Endothelial cell of umbilical vein (primary cell): ENCODE data around the gene BCL6B. TPM values are rescaled to one million over a fixed set of nuclear protein-coding genes. Genes with fewer than 3 reads are reported as not detected.

ENCODE experiments used
- BruUV-seq: library from RNA; stranded (reverse); fragments of 400-500 nt; replicated peaks from 2 replicates; lab custom pipeline; 2021; lab: Mats Ljungman, UMichigan
- CTCF ChIA-PET: fragments of 300-600, 350-600 bp; sonication (Branson Sonifier 250); formaldehyde crosslinking; loops from one replicate; lab custom pipeline; 2021; ENCODE audit warnings: antibody characterized with exemption, inconsistent platforms; lab: Charles Lee
- POLR2A ChIA-PET: fragments of 300-600, 350-600 bp; sonication (Branson Sonifier 250); formaldehyde crosslinking; loops from one replicate; lab custom pipeline; 2021; ENCODE audit warnings: antibody characterized with exemption, inconsistent platforms; lab: Charles Lee
- DNase-seq: peaks from one replicate; pipeline ENCODE4 v3.0.0-alpha.2; 2011; ENCODE audit warnings: low read depth, low spot score
- FAIRE-seq: peaks from 2 replicates; lab custom pipeline; 2011; peaks lifted over from hg19 to GRCh38; lab: Jason Lieb, UNC
- H2AFZ ChIP-seq: 2 replicates; pipeline ENCODE4 v1.6.0; 2012; ENCODE audit warnings: low read depth, low read length, control low read depth, inconsistent platforms
- H3K27ac ChIP-seq: 2 replicates; pipeline ENCODE4 v1.5.1; 2011; ENCODE audit warnings: low read depth, mild to moderate bottlenecking, control low read depth, low read length, moderate library complexity; ENCODE audit not compliant: insufficient read depth
- H3K27me3 ChIP-seq, 2 experiments: 2 replicates each; pipeline versions ENCODE4 v1.6.0 to v1.6.1; 2011; ENCODE audit warnings: low read length in 2 of 2, mixed read lengths in 1 of 2; ENCODE audit not compliant: control insufficient read depth in 2 of 2, insufficient read depth in 2 of 2
- H3K36me3 ChIP-seq, 2 experiments: 2 replicates in 1 of 2; 3 replicates in 1 of 2; pipeline ENCODE4 v1.5.1; 2011; ENCODE audit warnings: low read length in 2 of 2, mild to moderate bottlenecking in 1 of 2, moderate library complexity in 1 of 2; ENCODE audit not compliant: control insufficient read depth in 2 of 2, insufficient read depth in 2 of 2; ENCODE audit errors: extremely low read depth in 1 of 2
- H3K4me1 ChIP-seq: 3 replicates; pipeline ENCODE4 v1.5.1; 2011; ENCODE audit warnings: mild to moderate bottlenecking, low read length; ENCODE audit not compliant: control insufficient read depth, insufficient read depth; ENCODE audit errors: extremely low read depth
- H3K4me2 ChIP-seq: 2 replicates; pipeline ENCODE4 v1.6.1; 2011; ENCODE audit warnings: low read length, control low read depth, mixed read lengths; ENCODE audit not compliant: insufficient read depth
- H3K4me3 ChIP-seq, 3 experiments: fragments of 200-600 bp in 1 of 3; sonication (generic), shearing (Covaris generic) in 1 of 3; replicated peaks in 1 of 3; 2 replicates each; pipeline ENCODE4 v1.5.1; 2011 to 2016; ENCODE audit warnings: control low read depth in 3 of 3, low read length in 3 of 3, mild to moderate bottlenecking in 2 of 3, inconsistent platforms in 1 of 3, low read depth in 1 of 3, moderate library complexity in 1 of 3; ENCODE audit not compliant: insufficient read depth in 1 of 3
- H3K79me2 ChIP-seq: 2 replicates; pipeline ENCODE4 v1.6.0; 2012; ENCODE audit warnings: low read length, inconsistent platforms; ENCODE audit not compliant: control insufficient read depth, insufficient read depth
- H3K9ac ChIP-seq: replicated peaks from 2 replicates; pipeline ENCODE3; 2011; ENCODE audit warnings: low read length, control low read depth; ENCODE audit not compliant: insufficient read depth; ENCODE audit errors: extremely low read depth
- H3K9me1 ChIP-seq: replicated peaks from 3 replicates; pipeline ENCODE4 v1.6.0; 2011; ENCODE audit warnings: mild to moderate bottlenecking, low read length; ENCODE audit not compliant: control insufficient read depth, insufficient read depth; ENCODE audit errors: extremely low read depth
- H3K9me3 ChIP-seq: replicated peaks from 2 replicates; pipeline ENCODE4 v1.5.1; 2012; ENCODE audit warnings: low read length, inconsistent platforms; ENCODE audit not compliant: control insufficient read depth, insufficient read depth
- H4K20me1 ChIP-seq: replicated peaks from 2 replicates; pipeline ENCODE3; 2011; ENCODE audit warnings: mild to moderate bottlenecking, low read length; ENCODE audit not compliant: control insufficient read depth, insufficient read depth; ENCODE audit errors: extremely low read depth
- EZH2 ChIP-seq: IDR thresholded peaks from 2 replicates; pipeline ENCODE4 v1.6.1; 2012; ENCODE audit warnings: borderline replicate concordance, low read depth, mild to moderate bottlenecking, moderate library complexity, low read length, inconsistent platforms; ENCODE audit not compliant: severe bottlenecking
- FOS ChIP-seq: IDR thresholded peaks from 2 replicates; pipeline ENCODE4 v1.6.1; 2011; ENCODE audit warnings: mild to moderate bottlenecking, low read length, moderate library complexity, borderline replicate concordance; ENCODE audit not compliant: insufficient read depth
- GATA2 ChIP-seq: IDR thresholded peaks from 2 replicates; pipeline ENCODE4 v1.7.0; 2011; ENCODE audit warnings: low read depth, mild to moderate bottlenecking, moderate library complexity, mixed read lengths, low read length; ENCODE audit not compliant: insufficient read length, insufficient read depth
- JUN ChIP-seq: IDR thresholded peaks from 2 replicates; pipeline ENCODE4 v1.6.1; 2011; ENCODE audit warnings: borderline replicate concordance, low read depth; ENCODE audit not compliant: insufficient read length, insufficient read depth
- MYC ChIP-seq: IDR thresholded peaks from one replicate; pipeline ENCODE4 v1.6.1; 2011; ENCODE audit warnings: mild to moderate bottlenecking, low read depth, low read length
- POLR2A ChIP-seq: IDR thresholded peaks from 2 replicates; pipeline ENCODE4 v1.6.1; 2012; ENCODE audit warnings: low read depth, mild to moderate bottlenecking, control low read depth, low read length
- POLR2AphosphoS5 ChIP-seq: IDR thresholded peaks from 2 replicates; pipeline ENCODE4 v1.6.1; 2012; ENCODE audit warnings: low read depth, mild to moderate bottlenecking, control low read depth, low read length, moderate library complexity; ENCODE audit not compliant: insufficient read depth
- dilution Hi-C: fragments of 300-500 bp; cut with MboI; formaldehyde crosslinking; loops from one replicate; pipeline ENCODE4 v1.15.0; 2019; ENCODE audit warnings: low sequenced_read_pairs; ENCODE audit not compliant: extremely low pct_ligation_motif_present
- intact Hi-C: fragments of 100-400 bp; cut with micrococcal nuclease; formaldehyde crosslinking; loops from one replicate; pipeline ENCODE4 v1.10.0; 2022
- polyA plus RNA-seq, 4 experiments: library from polyadenylated mRNA; depleted of rRNA in 3 of 4; stranded (reverse) in 3 of 4; unstranded in 1 of 4; fragments of >200 nt; gene quantifications; 2 replicates each; pipeline versions ENCODE4 v1.2.1 to v1.2.3, GENCODE V29; 2011 to 2012; ENCODE audit warnings: missing spikeins in 1 of 4
- total RNA-seq: library from RNA; stranded (reverse); gene quantifications from 2 replicates; pipeline ENCODE4 v1.2.3, GENCODE V29; 2021
- TF ChIP-seq, protein P1 (sequence below): IDR thresholded peaks from 2 replicates; pipeline ENCODE4 v1.6.1; 2011; ENCODE audit not compliant: insufficient read depth, insufficient read length
- TF ChIP-seq, protein P2 (sequence below), 2 donors: IDR thresholded peaks; 1 replicate in 1 of 2; 2 replicates in 1 of 2; pipeline ENCODE4 v1.5.1; 2011; ENCODE audit warnings: low read length in 2 of 2, mild to moderate bottlenecking in 2 of 2, moderate library complexity in 2 of 2, control low read depth in 1 of 2, inconsistent platforms in 1 of 2, low read depth in 1 of 2; ENCODE audit not compliant: insufficient read depth in 1 of 2; ENCODE audit errors: extremely low read depth in 1 of 2

The BCL6B gene
- total and polyA plus RNA-seq, 2 donors (not counting 3 experiments of a cell fraction or from before 2014, with no cell fraction given): 93.5 to 160 TPM

DNA sequence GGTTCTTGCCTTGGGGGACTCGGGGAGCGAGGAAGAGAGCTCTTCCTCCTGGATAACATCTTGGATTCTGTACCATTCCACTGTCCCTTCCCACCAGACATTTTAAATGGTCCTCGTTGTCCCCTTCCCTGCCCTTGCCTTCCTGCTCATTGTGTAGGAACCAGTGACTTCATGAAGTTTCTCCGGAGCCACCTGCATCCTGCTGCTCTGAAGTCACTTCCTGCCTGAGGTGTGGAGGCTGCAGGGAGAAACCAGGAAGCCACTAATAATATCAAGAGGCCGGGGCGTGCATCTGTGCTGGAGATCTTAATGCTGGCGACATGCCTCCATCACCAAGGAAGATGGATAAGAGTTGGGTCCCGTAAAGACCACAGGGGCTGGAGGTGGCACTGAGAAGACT lies 6.8 kb downstream of the BCL6B start:
- ChIA-PET POLR2A (no interaction called here), CTCF (interaction anchor here (1.0 kb wide), 1 partner anchor 16 kb away, joined by 4 read pairs; no protein-coding TSS in a partner anchor)
- peaks cover 59% of the 10 kb centered on the region for H3K4me1 ChIP-seq
- dilution Hi-C loops: no loop called here
- H3K4me3 ChIP-seq: no peak overlapping the region
- FAIRE-seq: peak; percentile 97
- H3K9me1 ChIP-seq: no peaks in the 10 kb centered on the region
- no peaks in the 10 kb centered on the region for H3K27me3 ChIP-seq
- peak overlapping the region; percentile 98 for H3K27ac ChIP-seq
- peak overlapping the region; percentile 78 for H3K9ac ChIP-seq
- peaks cover 38% of the 10 kb centered on the region for H3K79me2 ChIP-seq
- H3K9me3 ChIP-seq: no peaks in the 10 kb centered on the region
- TF ChIP-seq EZH2: no peak
- TF ChIP-seq POLR2A: no peak
- TF ChIP-seq, protein P1, sequence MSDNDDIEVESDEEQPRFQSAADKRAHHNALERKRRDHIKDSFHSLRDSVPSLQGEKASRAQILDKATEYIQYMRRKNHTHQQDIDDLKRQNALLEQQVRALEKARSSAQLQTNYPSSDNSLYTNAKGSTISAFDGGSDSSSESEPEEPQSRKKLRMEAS: peak; percentile 33
- TF ChIP-seq MYC: no peak
- TF ChIP-seq GATA2: peak; percentile 60
- TF ChIP-seq JUN: peak; percentile 74
- peak; percentile 92 for TF ChIP-seq POLR2AphosphoS5
- TF ChIP-seq, protein P2, sequence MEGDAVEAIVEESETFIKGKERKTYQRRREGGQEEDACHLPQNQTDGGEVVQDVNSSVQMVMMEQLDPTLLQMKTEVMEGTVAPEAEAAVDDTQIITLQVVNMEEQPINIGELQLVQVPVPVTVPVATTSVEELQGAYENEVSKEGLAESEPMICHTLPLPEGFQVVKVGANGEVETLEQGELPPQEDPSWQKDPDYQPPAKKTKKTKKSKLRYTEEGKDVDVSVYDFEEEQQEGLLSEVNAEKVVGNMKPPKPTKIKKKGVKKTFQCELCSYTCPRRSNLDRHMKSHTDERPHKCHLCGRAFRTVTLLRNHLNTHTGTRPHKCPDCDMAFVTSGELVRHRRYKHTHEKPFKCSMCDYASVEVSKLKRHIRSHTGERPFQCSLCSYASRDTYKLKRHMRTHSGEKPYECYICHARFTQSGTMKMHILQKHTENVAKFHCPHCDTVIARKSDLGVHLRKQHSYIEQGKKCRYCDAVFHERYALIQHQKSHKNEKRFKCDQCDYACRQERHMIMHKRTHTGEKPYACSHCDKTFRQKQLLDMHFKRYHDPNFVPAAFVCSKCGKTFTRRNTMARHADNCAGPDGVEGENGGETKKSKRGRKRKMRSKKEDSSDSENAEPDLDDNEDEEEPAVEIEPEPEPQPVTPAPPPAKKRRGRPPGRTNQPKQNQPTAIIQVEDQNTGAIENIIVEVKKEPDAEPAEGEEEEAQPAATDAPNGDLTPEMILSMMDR (IDR thresholded peaks at IDR 0.05; ENCODE audit: extremely low read depth in 1 of 2, insufficient read depth in 1 of 2, low read depth in 1 of 2, low read length in 2 of 2): no peak
- peak; percentile 41 for TF ChIP-seq FOS
- intact Hi-C loops: loop anchor here (10.0 kb wide), 1 partner anchor 825 kb away; the partner anchor contains the start of genes CYB5D1, NAA38 and TMEM88
- peak overlapping the region; percentile 62 for H3K4me2 ChIP-seq
- DNase-seq: peak; percentile 92
- peaks cover 25 to 39% of the 10 kb centered on the region in 2 experiments for H3K36me3 ChIP-seq
- H4K20me1 ChIP-seq: no peaks in the 10 kb centered on the region
- no peak overlapping the region for H2AFZ ChIP-seq
- no TSS peak for BruUV-seq
